Fibroblast of pulmonary artery (primary cell): ENCODE data around the gene SRSF4.

Source experiments
- DNase-seq: peaks from one replicate; pipeline ENCODE4 v3.0.0-alpha.2; 2010; ENCODE audit warnings: low read depth
- H3K4me3 ChIP-seq: replicated peaks from 2 replicates; pipeline ENCODE4 v1.5.1; 2011; ENCODE audit warnings: low read depth, mild to moderate bottlenecking, control low read depth, low read length, moderate library complexity
- CTCF ChIP-seq: IDR thresholded peaks from 2 replicates; pipeline ENCODE4 v1.5.1; 2011; ENCODE audit warnings: mild to moderate bottlenecking, control low read depth, low read length, inconsistent platforms; ENCODE audit errors: missing control alignments

Gene SRSF4

GRCh38 chr1:29122682-29123052 lies 59.0 kb downstream of the SRSF4 start:
- TF ChIP-seq CTCF, result no peak
- H3K4me3 ChIP-seq, result peak overlapping the region; percentile 66
- peak; percentile 78 for DNase-seq

GRCh38 chr1:29121936-29122681 lies 59.6 kb downstream of the SRSF4 start:
- TF ChIP-seq CTCF, result no peak
- DNase-seq, result peak; percentile 25
- peak overlapping the region; percentile 66 for H3K4me3 ChIP-seq

- no peak for DNase-seq
- peak overlapping the region; percentile 66 for H3K4me3 ChIP-seq
- TF ChIP-seq CTCF, result no peak
Measured at GRCh38 chr1:29121516-29121935, 60.2 kb downstream of the SRSF4 start.

- TF ChIP-seq CTCF, result peak; percentile 17
- no peak overlapping the region for H3K4me3 ChIP-seq
Measured at GRCh38 chr1:29120947-29121485, 60.7 kb downstream of the SRSF4 start.

GRCh38 chr1:29120367-29120766 lies 61.3 kb downstream of the SRSF4 start:
- TF ChIP-seq CTCF, result no peak
- H3K4me3 ChIP-seq, result no peak overlapping the region
- no peak for DNase-seq

More at GRCh38 chr1:29120947-29121485, 60.7 kb downstream of the SRSF4 start:
- peak; percentile 39 for DNase-seq

- TF ChIP-seq CTCF, result no peak
- no peak overlapping the region for H3K4me3 ChIP-seq
- DNase-seq, result no peak
Measured at GRCh38 chr1:29119121-29119929, 62.4 kb downstream of the SRSF4 start.
